Panc1 (cell line): ENCODE measurements around the gene PTPRZ1. TPM values are rescaled to one million over a fixed set of nuclear protein-coding genes. Genes with fewer than 3 reads are reported as not detected.

Source experiments
- ATAC-seq: fragments of 200-7000 bp; cut with Tn5 transposase; 2 replicates; pipeline ENCODE4 v1.9.1; 2020; ENCODE audit warnings: mild to moderate bottlenecking, moderate library complexity
- BruUV-seq: library from RNA; stranded (reverse); fragments of 400-500 nt; replicated peaks from 2 replicates; lab custom pipeline; 2021; lab: Mats Ljungman, UMichigan
- CTCF ChIA-PET: fragments of 300-600 bp; sonication (Branson Sonifier 250); formaldehyde crosslinking; loops from one replicate; lab custom pipeline; 2022; ENCODE audit warnings: antibody characterized with exemption; lab: Charles Lee
- POLR2A ChIA-PET: fragments of 300-600 bp; sonication (Branson Sonifier 250); formaldehyde crosslinking; loops from one replicate; lab custom pipeline; 2022; ENCODE audit warnings: antibody characterized with exemption; lab: Charles Lee
- DNase-seq: peaks from one replicate; pipeline ENCODE4 v3.0.0-alpha.2; 2010; ENCODE audit warnings: low read depth, low spot score
- H3K27ac ChIP-seq: 2 replicates; pipeline ENCODE4 v1.5.1; 2011; ENCODE audit warnings: mild to moderate bottlenecking, low read length, inconsistent platforms
- H3K27me3 ChIP-seq: fragments of 200-500 bp; sonication (Bioruptor generic); 2 replicates; pipeline ENCODE4 v1.6.0; 2014; ENCODE audit warnings: low read length, inconsistent platforms; ENCODE audit not compliant: control insufficient read depth, insufficient read depth
- H3K36me3 ChIP-seq: fragments of 200-500 bp; sonication (Bioruptor generic); 2 replicates; pipeline ENCODE4 v1.5.1; 2014; ENCODE audit warnings: inconsistent platforms, mild to moderate bottlenecking, low read length, moderate library complexity; ENCODE audit not compliant: control insufficient read depth, insufficient read depth
- H3K4me1 ChIP-seq: 2 replicates; pipeline ENCODE4 v1.5.1; 2011; ENCODE audit warnings: inconsistent platforms, mild to moderate bottlenecking, low read length, moderate library complexity; ENCODE audit not compliant: control insufficient read depth, insufficient read depth
- H3K4me3 ChIP-seq, 2 experiments: 2 replicates each; pipeline ENCODE4 v1.5.1; 2011 to 2012; ENCODE audit warnings: low read depth in 2 of 2, low read length in 2 of 2, mild to moderate bottlenecking in 2 of 2, inconsistent platforms in 1 of 2, moderate library complexity in 1 of 2
- H3K9me3 ChIP-seq: fragments of 200-500 bp; sonication (Bioruptor generic); 2 replicates; pipeline ENCODE4 v1.5.1; 2014; ENCODE audit warnings: low read depth, mild to moderate bottlenecking, inconsistent platforms, low read length, moderate library complexity; ENCODE audit not compliant: control insufficient read depth, insufficient read depth
- CTCF ChIP-seq: fragments of 450-650 bp; IDR thresholded peaks from 2 replicates; pipeline ENCODE4 v1.5.1; 2017; ENCODE audit warnings: mild to moderate bottlenecking
- POLR2AphosphoS5 ChIP-seq: IDR thresholded peaks from 2 replicates; pipeline ENCODE4 v1.6.1; 2012; ENCODE audit warnings: mild to moderate bottlenecking, low read depth, low read length, moderate library complexity
- REST ChIP-seq, 2 experiments: IDR thresholded peaks; 2 replicates each; pipeline ENCODE4 v1.6.1; 2011 to 2012; ENCODE audit warnings: low read depth in 2 of 2, control low read depth in 1 of 2, low read length in 1 of 2, mild to moderate bottlenecking in 1 of 2, moderate library complexity in 1 of 2; ENCODE audit not compliant: insufficient read depth in 1 of 2
- SIN3A ChIP-seq: IDR thresholded peaks from 2 replicates; pipeline ENCODE4 v1.6.1; 2012; ENCODE audit warnings: low read depth, mild to moderate bottlenecking, low read length, moderate library complexity, borderline replicate concordance; ENCODE audit not compliant: insufficient read depth
- TCF7L2 ChIP-seq: IDR thresholded peaks from 2 replicates; pipeline ENCODE4 v1.6.1; 2011; ENCODE audit warnings: mild to moderate bottlenecking, low read depth, low read length, inconsistent platforms
- in situ Hi-C: cut with HindIII; loops from 2 replicates; pipeline ENCODE4 v1.10.0; 2016; ENCODE audit warnings: low sequenced_read_pairs, low pct_unique_long_range_greater_than_20kb
- intact Hi-C: fragments of 100-400 bp; cut with micrococcal nuclease; formaldehyde crosslinking; loops from one replicate; pipeline ENCODE4 v1.10.0; 2022; ENCODE audit not compliant: unreplicated experiment
- total RNA-seq: library from RNA; stranded (reverse); gene quantifications from one replicate; pipeline ENCODE4 v1.2.1, GENCODE V29; 2021; ENCODE audit not compliant: unreplicated experiment

PTPRZ1 gene
- total RNA-seq, 1 experiment from 2014 or later: 0.05 TPM

DNA sequence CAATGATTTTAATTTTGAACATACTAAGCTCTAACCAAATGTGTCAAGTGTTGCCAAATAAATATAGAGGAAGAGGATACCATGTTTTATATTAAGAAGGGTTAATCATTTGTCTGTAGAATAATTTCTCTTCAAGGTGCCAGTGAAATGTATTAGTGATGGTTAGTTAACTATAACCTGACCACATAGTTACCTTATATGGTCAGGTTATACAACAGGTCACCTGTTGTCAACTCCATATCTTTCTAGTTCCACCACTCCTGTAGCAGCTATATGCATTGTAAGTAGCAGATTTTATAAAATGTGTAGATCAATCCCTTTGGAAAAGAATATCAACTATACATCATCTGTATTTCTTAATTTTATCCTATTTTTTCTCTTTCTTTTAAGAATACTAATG lies 35.1 kb downstream of the PTPRZ1 start:
- Histone ChIP-seq H3K4me1 (no peaks in the 10 kb centered on the region), H3K36me3 (no peaks in the 10 kb centered on the region), H3K4me3 (no peak overlapping the region), H3K27me3 (no peaks in the 10 kb centered on the region), H3K27ac (no peak overlapping the region), H3K9me3 (no peaks in the 10 kb centered on the region)
- no peak for ATAC-seq
- ChIA-PET CTCF (no interaction called here), POLR2A (no interaction called here)
- in situ Hi-C loops (no loop called here), intact Hi-C loops (no loop called here)
- TF ChIP-seq POLR2AphosphoS5: no peak
- no peak for TF ChIP-seq TCF7L2
- TF ChIP-seq SIN3A: no peak
- TF ChIP-seq REST (IDR thresholded peaks at IDR 0.05; ENCODE audit: insufficient read depth in 1 of 2, low read depth in 2 of 2, low read length in 1 of 2): no peak
- no peak for TF ChIP-seq CTCF
- no peak for DNase-seq
- no TSS peak for BruUV-seq

DNA sequence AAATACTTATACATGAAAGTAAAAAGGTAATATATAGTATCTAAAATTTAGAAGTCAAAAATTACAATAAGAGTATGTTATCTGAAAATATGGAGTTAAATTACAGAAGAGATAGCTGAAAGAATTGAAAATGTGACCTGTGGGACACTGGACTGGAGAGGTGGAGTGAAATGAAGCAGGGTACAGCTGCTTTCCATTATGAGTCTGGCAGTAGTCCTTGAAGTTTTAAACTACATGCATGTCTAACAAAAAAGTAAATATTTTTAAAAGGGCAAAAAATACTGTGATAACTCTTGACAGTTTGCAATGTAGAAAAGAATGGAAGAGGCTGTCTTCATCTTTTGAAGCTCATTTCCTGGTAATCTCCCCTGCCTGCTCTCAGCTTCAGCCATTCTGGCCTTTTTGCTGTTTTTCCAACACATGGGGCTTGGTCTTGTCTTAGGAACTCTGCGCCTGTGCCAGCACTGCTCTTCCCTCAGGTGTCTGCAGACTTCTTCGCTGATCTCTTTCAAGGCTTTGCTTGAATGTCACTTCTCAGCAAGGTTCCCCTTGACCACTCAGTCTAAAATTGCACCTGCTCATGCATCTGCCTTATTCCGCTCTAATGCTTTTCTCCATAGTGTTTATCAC lies 36.9 kb downstream of the PTPRZ1 start:
- in situ Hi-C loops (no loop called here), intact Hi-C loops (no loop called here)
- no peak for ATAC-seq
- Histone ChIP-seq H3K36me3 (no peaks in the 10 kb centered on the region), H3K9me3 (no peaks in the 10 kb centered on the region), H3K27me3 (no peaks in the 10 kb centered on the region), H3K27ac (no peak overlapping the region), H3K4me3 (no peak overlapping the region), H3K4me1 (no peaks in the 10 kb centered on the region)
- BruUV-seq: no TSS peak
- no peak for DNase-seq
- CTCF ChIA-PET: no interaction called here
- POLR2A ChIA-PET: no interaction called here
- TF ChIP-seq SIN3A (no peak), POLR2AphosphoS5 (no peak), CTCF (no peak), REST (IDR thresholded peaks at IDR 0.05; ENCODE audit: insufficient read depth in 1 of 2, low read depth in 2 of 2, low read length in 1 of 2) (no peak), TCF7L2 (no peak)
